Activated T-helper 9 cell treated with anti-CD3 and anti-CD28 coated beads, Interleukin-2, amount 50 U/mL, for 16 hours (primary cell): ENCODE data around the gene CFAP70.

Experiments used
- DNase-seq: peaks from one replicate; pipeline ENCODE4 v3.0.0-alpha.2; 2020; ENCODE audit warnings: low read depth

Gene CFAP70

DNA sequence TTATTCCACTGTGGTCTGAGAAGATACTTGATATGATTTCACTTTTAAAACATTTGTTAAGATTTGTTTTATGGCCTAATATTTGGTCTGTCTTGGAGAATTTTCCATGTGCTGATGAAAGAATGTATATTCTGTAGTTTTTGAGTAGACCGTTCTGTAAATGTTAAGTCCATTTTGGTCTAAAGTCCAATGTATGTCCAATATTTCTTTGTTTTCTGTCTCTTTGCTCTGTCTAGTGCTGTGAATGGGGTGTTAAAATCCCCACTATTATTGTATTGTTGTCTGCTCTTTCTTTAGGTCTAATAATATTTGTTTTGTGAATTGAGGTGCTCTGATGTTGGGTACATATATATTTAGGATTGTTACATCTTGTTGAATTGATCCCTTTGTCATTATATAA lies 142.9 kb downstream of the CFAP70 start:
- DNase-seq, result no peak

DNA sequence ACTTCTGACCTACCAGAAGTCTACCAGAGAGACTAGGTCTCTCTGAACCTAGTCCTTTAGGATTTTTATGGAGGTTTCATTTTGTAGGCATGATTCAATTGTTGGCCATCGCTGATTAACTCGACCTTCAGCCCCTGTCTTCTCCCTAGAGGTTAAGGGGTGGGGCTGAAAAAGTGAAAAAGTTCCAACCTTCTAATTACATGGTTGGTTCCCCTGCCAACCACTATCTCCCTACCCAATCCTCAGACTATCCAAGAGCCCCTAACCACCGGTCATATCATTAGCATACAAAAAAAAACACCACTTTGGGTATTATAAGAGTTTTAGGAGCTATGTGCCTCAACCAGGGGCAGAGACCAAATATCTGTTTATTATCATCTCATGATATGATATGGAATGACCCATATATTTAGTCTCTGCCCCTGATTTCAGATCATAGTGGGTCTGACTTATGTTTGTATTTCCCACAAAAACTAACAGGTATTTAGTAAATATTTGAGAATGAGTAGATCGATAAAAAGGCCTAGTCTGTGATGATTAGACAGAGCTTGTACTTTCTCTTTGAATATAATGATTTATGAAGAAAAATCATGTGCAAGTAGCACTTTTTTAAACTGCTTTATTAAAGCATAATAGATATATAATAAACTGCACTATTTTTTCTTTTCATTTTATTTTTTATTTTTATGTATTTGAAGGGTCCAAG lies 147.4 kb downstream of the CFAP70 start:
- DNase-seq, result no peak

- DNase-seq, result no peak
Measured at GRCh38 chr10:73210395-73211105, 148.1 kb downstream of the CFAP70 start.

- no peak for DNase-seq
Measured at GRCh38 chr10:73209705-73210104, 149.0 kb downstream of the CFAP70 start.

- DNase-seq, result no peak
Measured at GRCh38 chr10:73207883-73208282, 150.8 kb downstream of the CFAP70 start.

GRCh38 chr10:73206385-73206784 lies 152.3 kb downstream of the CFAP70 start:
- DNase-seq, result no peak

- DNase-seq, result no peak
Measured at GRCh38 chr10:73205890-73206289, 152.8 kb downstream of the CFAP70 start.

- no peak for DNase-seq
Measured at GRCh38 chr10:73205081-73205480, 153.6 kb downstream of the CFAP70 start.
